ENCODE results near the gene SYMPK. TPM values are rescaled to one million over a fixed set of nuclear protein-coding genes. Genes with fewer than 3 reads are reported as not detected.
"Not testable (repeated sequence)": the region's sequence is repeated elsewhere in the genome, so short reads cannot be mapped to it uniquely, and the experiment has no call there.

The SYMPK gene
- total RNA-seq, 1 donor, result 42.0 TPM

GRCh38 chr19:45804959-45805230, 58.1 kb downstream of the SYMPK start:
- Histone ChIP-seq H3K27ac (ENCODE audit: low read depth, low read length) (no peak overlapping the region), H3K4me3 (ENCODE audit: insufficient read depth, low read length) (no peak overlapping the region), H4K20me1 (ENCODE audit: insufficient read depth, low read length) (no peaks in the 10 kb centered on the region), H3K9me3 (ENCODE audit: low read depth, low read length) (no peaks in the 10 kb centered on the region), H3K36me3 (ENCODE audit: insufficient read depth, low read length) (no peaks in the 10 kb centered on the region), H3K4me2 (ENCODE audit: insufficient read depth, low read length) (no peak overlapping the region), H3K79me2 (ENCODE audit: insufficient read depth, low read length) (no peaks in the 10 kb centered on the region), H2AFZ (ENCODE audit: low read length) (no peak overlapping the region), H3K27me3 (ENCODE audit: insufficient read depth, low read length) (no peaks in the 10 kb centered on the region), H3K4me1 (ENCODE audit: insufficient read depth, low read length) (peaks cover 11% of the 10 kb centered on the region)
- TF ChIP-seq CTCF (IDR thresholded peaks at IDR 0.05; ENCODE audit: extremely low read depth, low read depth, low read length), result no peak
- DNase-seq (ENCODE audit: insufficient read length, low spot score, missing footprints), result no peak

GRCh38 chr19:45804140-45804958, 58.6 kb downstream of the SYMPK start:
- no peak overlapping the region for H3K27ac ChIP-seq (ENCODE audit: low read depth, low read length)
- H3K36me3 ChIP-seq (ENCODE audit: insufficient read depth, low read length), result no peaks in the 10 kb centered on the region
- no peak overlapping the region for H3K4me3 ChIP-seq (ENCODE audit: insufficient read depth, low read length)
- no peak for TF ChIP-seq CTCF (IDR thresholded peaks at IDR 0.05; ENCODE audit: extremely low read depth, low read depth, low read length)
- no peaks in the 10 kb centered on the region for H3K79me2 ChIP-seq (ENCODE audit: insufficient read depth, low read length)
- no peaks in the 10 kb centered on the region for H3K27me3 ChIP-seq (ENCODE audit: insufficient read depth, low read length)
- H2AFZ ChIP-seq (ENCODE audit: low read length), result no peak overlapping the region
- DNase-seq (ENCODE audit: insufficient read length, low spot score, missing footprints), result no peak
- no peak overlapping the region for H3K4me2 ChIP-seq (ENCODE audit: insufficient read depth, low read length)
- H3K4me1 ChIP-seq (ENCODE audit: insufficient read depth, low read length), result peaks cover 8% of the 10 kb centered on the region
- H4K20me1 ChIP-seq (ENCODE audit: insufficient read depth, low read length), result no peaks in the 10 kb centered on the region
- no peaks in the 10 kb centered on the region for H3K9me3 ChIP-seq (ENCODE audit: low read depth, low read length)

- H3K27me3 ChIP-seq (ENCODE audit: insufficient read depth, low read length), result no peaks in the 10 kb centered on the region
- H3K4me2 ChIP-seq (ENCODE audit: insufficient read depth, low read length), result no peak overlapping the region
- H3K4me3 ChIP-seq (ENCODE audit: insufficient read depth, low read length), result no peak overlapping the region
- peak; percentile 68 for DNase-seq (ENCODE audit: insufficient read length, low spot score, missing footprints)
- no peak overlapping the region for H2AFZ ChIP-seq (ENCODE audit: low read length)
- no peak overlapping the region for H3K27ac ChIP-seq (ENCODE audit: low read depth, low read length)
- H4K20me1 ChIP-seq (ENCODE audit: insufficient read depth, low read length), result no peaks in the 10 kb centered on the region
- peaks cover 13% of the 10 kb centered on the region for H3K4me1 ChIP-seq (ENCODE audit: insufficient read depth, low read length)
- H3K79me2 ChIP-seq (ENCODE audit: insufficient read depth, low read length), result no peaks in the 10 kb centered on the region
- H3K9me3 ChIP-seq (ENCODE audit: low read depth, low read length), result no peaks in the 10 kb centered on the region
- TF ChIP-seq CTCF (IDR thresholded peaks at IDR 0.05; ENCODE audit: extremely low read depth, low read depth, low read length), result no peak
- no peaks in the 10 kb centered on the region for H3K36me3 ChIP-seq (ENCODE audit: insufficient read depth, low read length)
These were observed 61.3 kb downstream of the SYMPK start for GRCh38 chr19:45801603-45802175.

- Histone ChIP-seq H3K27me3 (ENCODE audit: insufficient read depth, low read length) (no peaks in the 10 kb centered on the region), H4K20me1 (ENCODE audit: insufficient read depth, low read length) (no peaks in the 10 kb centered on the region), H3K27ac (ENCODE audit: low read depth, low read length) (no peak overlapping the region), H2AFZ (ENCODE audit: low read length) (no peak overlapping the region), H3K4me3 (ENCODE audit: insufficient read depth, low read length) (no peak overlapping the region), H3K36me3 (ENCODE audit: insufficient read depth, low read length) (no peaks in the 10 kb centered on the region), H3K79me2 (ENCODE audit: insufficient read depth, low read length) (no peaks in the 10 kb centered on the region), H3K4me2 (ENCODE audit: insufficient read depth, low read length) (no peak overlapping the region), H3K4me1 (ENCODE audit: insufficient read depth, low read length) (peaks cover 13% of the 10 kb centered on the region), H3K9me3 (ENCODE audit: low read depth, low read length) (no peaks in the 10 kb centered on the region)
- DNase-seq (ENCODE audit: insufficient read length, low spot score, missing footprints), result peak; percentile 91
- TF ChIP-seq CTCF (IDR thresholded peaks at IDR 0.05; ENCODE audit: extremely low read depth, low read depth, low read length), result no peak
These were observed 62.8 kb downstream of the SYMPK start for GRCh38 chr19:45800070-45800553.

- H4K20me1 ChIP-seq (ENCODE audit: insufficient read depth, low read length); DNase-seq (ENCODE audit: insufficient read length, low spot score, missing footprints); H3K79me2 ChIP-seq (ENCODE audit: insufficient read depth, low read length); H2AFZ ChIP-seq (ENCODE audit: low read length); H3K4me3 ChIP-seq (ENCODE audit: insufficient read depth, low read length); H3K36me3 ChIP-seq (ENCODE audit: insufficient read depth, low read length); H3K4me2 ChIP-seq (ENCODE audit: insufficient read depth, low read length); H3K27ac ChIP-seq (ENCODE audit: low read depth, low read length); H3K27me3 ChIP-seq (ENCODE audit: insufficient read depth, low read length); H3K9me3 ChIP-seq (ENCODE audit: low read depth, low read length): not testable (repeated sequence)
- peaks cover 13% of the 10 kb centered on the region for H3K4me1 ChIP-seq (ENCODE audit: insufficient read depth, low read length)
These were observed 63.4 kb downstream of the SYMPK start for GRCh38 chr19:45799541-45799940.
